Measurements from ENCODE around the gene AQP5.

AQP5 gene

GRCh38 chr12:49957570-49957967 is 4.1 kb upstream of the AQP5 start:
- DNase-seq (ENCODE audit: low read depth in 1 of 2, low spot score in 1 of 2), result no peak
- H3K27me3 ChIP-seq (ENCODE audit: insufficient read depth, poor library complexity, severe bottlenecking), result peaks cover 74% of the 10 kb centered on the region
- H3K4me3 ChIP-seq (replicated peaks; ENCODE audit: insufficient read depth, low read length), result no peak overlapping the region
- H3K27ac ChIP-seq (replicated peaks), result no peak overlapping the region
- TF ChIP-seq GABPA (IDR thresholded peaks at IDR 0.05; ENCODE audit: low read depth) (no peak), POLR2AphosphoS5 (IDR thresholded peaks at IDR 0.05; ENCODE audit: low read depth) (no peak), SPI1 (IDR thresholded peaks at IDR 0.05; ENCODE audit: borderline replicate concordance, low read depth) (no peak)
- TF ChIP-seq, protein P1, sequence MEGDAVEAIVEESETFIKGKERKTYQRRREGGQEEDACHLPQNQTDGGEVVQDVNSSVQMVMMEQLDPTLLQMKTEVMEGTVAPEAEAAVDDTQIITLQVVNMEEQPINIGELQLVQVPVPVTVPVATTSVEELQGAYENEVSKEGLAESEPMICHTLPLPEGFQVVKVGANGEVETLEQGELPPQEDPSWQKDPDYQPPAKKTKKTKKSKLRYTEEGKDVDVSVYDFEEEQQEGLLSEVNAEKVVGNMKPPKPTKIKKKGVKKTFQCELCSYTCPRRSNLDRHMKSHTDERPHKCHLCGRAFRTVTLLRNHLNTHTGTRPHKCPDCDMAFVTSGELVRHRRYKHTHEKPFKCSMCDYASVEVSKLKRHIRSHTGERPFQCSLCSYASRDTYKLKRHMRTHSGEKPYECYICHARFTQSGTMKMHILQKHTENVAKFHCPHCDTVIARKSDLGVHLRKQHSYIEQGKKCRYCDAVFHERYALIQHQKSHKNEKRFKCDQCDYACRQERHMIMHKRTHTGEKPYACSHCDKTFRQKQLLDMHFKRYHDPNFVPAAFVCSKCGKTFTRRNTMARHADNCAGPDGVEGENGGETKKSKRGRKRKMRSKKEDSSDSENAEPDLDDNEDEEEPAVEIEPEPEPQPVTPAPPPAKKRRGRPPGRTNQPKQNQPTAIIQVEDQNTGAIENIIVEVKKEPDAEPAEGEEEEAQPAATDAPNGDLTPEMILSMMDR (IDR thresholded peaks at IDR 0.05; ENCODE audit: insufficient read depth, low read length), result no peak
- TF ChIP-seq, protein P2, sequence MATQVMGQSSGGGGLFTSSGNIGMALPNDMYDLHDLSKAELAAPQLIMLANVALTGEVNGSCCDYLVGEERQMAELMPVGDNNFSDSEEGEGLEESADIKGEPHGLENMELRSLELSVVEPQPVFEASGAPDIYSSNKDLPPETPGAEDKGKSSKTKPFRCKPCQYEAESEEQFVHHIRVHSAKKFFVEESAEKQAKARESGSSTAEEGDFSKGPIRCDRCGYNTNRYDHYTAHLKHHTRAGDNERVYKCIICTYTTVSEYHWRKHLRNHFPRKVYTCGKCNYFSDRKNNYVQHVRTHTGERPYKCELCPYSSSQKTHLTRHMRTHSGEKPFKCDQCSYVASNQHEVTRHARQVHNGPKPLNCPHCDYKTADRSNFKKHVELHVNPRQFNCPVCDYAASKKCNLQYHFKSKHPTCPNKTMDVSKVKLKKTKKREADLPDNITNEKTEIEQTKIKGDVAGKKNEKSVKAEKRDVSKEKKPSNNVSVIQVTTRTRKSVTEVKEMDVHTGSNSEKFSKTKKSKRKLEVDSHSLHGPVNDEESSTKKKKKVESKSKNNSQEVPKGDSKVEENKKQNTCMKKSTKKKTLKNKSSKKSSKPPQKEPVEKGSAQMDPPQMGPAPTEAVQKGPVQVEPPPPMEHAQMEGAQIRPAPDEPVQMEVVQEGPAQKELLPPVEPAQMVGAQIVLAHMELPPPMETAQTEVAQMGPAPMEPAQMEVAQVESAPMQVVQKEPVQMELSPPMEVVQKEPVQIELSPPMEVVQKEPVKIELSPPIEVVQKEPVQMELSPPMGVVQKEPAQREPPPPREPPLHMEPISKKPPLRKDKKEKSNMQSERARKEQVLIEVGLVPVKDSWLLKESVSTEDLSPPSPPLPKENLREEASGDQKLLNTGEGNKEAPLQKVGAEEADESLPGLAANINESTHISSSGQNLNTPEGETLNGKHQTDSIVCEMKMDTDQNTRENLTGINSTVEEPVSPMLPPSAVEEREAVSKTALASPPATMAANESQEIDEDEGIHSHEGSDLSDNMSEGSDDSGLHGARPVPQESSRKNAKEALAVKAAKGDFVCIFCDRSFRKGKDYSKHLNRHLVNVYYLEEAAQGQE (IDR thresholded peaks at IDR 0.05; ENCODE audit: insufficient replicate concordance, low read depth), result no peak

DNA sequence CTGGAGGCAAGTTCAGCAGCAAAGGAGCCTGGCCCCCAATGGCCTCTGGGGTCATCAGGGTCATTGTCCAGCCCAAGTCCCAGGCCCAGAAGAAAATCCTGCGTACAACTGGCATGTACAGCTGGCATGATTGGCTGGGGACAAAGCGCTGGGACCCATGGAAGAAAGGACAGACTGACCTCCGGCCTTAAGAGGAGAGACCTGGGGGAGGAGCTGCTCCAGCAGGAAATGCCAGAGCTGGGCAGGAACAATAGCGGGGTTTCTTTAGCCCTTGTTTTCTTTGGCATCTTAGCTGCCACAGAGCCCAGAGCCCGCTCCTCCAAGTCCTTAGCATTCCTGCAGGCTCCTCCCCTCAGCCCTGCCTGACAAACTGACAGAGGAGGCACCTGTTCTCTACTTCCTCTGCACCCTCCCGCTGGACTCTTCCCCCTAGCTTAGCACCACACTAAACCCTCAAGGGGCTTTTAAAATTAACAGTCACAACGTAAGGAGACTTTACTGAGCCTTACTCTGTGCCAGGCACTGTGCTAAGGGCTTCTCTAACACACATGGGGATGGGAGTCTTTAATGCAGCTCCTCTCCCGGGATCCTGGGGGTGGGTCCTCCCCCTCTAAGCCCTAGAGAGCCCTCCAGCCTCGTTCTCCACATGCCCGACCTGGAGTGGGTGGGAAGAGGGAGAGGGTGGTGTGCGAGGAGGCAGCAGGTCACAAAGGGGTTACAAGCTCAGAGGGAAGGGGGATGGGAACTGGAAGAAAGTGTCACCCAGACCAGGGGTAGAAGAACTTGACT is 1.8 kb upstream of the AQP5 start:
- no peak overlapping the region for H3K27ac ChIP-seq (replicated peaks)
- H3K27me3 ChIP-seq (ENCODE audit: insufficient read depth, poor library complexity, severe bottlenecking), result peaks cover 71% of the 10 kb centered on the region
- no peak overlapping the region for H3K4me3 ChIP-seq (replicated peaks; ENCODE audit: insufficient read depth, low read length)
- DNase-seq (ENCODE audit: low read depth in 1 of 2, low spot score in 1 of 2), result peak in 1 of 2 experiments; percentile 22
- TF ChIP-seq GABPA (IDR thresholded peaks at IDR 0.05; ENCODE audit: low read depth) (no peak), POLR2AphosphoS5 (IDR thresholded peaks at IDR 0.05; ENCODE audit: low read depth) (no peak), SPI1 (IDR thresholded peaks at IDR 0.05; ENCODE audit: borderline replicate concordance, low read depth) (0 out of 2 replicates have a peak, but pooled peaks have one; percentile 6)
- TF ChIP-seq, protein P2 (IDR thresholded peaks at IDR 0.05; ENCODE audit: insufficient replicate concordance, low read depth), result no peak
- TF ChIP-seq, protein P1 (IDR thresholded peaks at IDR 0.05; ENCODE audit: insufficient read depth, low read length), result no peak

GRCh38 chr12:49960474-49961110 is 1.1 kb upstream of the AQP5 start:
- no peak for DNase-seq (ENCODE audit: low read depth in 1 of 2, low spot score in 1 of 2)
- H3K27me3 ChIP-seq (ENCODE audit: insufficient read depth, poor library complexity, severe bottlenecking), result peaks cover 66% of the 10 kb centered on the region
- H3K27ac ChIP-seq (replicated peaks), result no peak overlapping the region
- no peak overlapping the region for H3K4me3 ChIP-seq (replicated peaks; ENCODE audit: insufficient read depth, low read length)
- TF ChIP-seq POLR2AphosphoS5 (IDR thresholded peaks at IDR 0.05; ENCODE audit: low read depth), result no peak

DNA sequence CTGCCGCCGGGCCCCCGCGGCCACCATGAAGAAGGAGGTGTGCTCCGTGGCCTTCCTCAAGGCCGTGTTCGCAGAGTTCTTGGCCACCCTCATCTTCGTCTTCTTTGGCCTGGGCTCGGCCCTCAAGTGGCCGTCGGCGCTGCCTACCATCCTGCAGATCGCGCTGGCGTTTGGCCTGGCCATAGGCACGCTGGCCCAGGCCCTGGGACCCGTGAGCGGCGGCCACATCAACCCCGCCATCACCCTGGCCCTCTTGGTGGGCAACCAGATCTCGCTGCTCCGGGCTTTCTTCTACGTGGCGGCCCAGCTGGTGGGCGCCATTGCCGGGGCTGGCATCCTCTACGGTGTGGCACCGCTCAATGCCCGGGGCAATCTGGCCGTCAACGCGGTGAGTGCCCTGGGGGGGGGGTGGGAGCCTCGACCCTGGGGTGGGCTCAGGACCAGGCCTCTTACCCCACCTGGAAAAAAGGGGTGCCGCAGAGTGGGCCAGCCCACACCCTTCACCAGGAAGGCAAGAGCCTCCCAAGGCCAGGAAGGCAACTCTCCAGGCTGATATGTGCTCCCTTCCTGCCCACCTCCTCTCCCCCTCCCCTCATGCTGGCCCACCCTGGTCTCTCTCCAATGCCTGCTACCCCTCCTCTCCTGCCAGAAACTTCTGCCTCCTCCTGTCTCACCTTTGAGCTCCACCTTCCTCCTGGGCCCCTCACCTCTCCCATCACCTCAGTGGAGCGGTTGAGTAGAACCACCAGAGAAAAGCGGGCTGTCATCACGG is 507 bp downstream of the AQP5 start:
- no peak overlapping the region for H3K4me3 ChIP-seq (replicated peaks; ENCODE audit: insufficient read depth, low read length)
- peaks cover 56% of the 10 kb centered on the region for H3K27me3 ChIP-seq (ENCODE audit: insufficient read depth, poor library complexity, severe bottlenecking)
- DNase-seq (ENCODE audit: low read depth in 1 of 2, low spot score in 1 of 2), result no peak
- no peak for TF ChIP-seq GABPA (IDR thresholded peaks at IDR 0.05; ENCODE audit: low read depth)
- TF ChIP-seq, protein P1 (IDR thresholded peaks at IDR 0.05; ENCODE audit: insufficient read depth, low read length), result no peak
- no peak for TF ChIP-seq POLR2AphosphoS5 (IDR thresholded peaks at IDR 0.05; ENCODE audit: low read depth)
- TF ChIP-seq, protein P2 (IDR thresholded peaks at IDR 0.05; ENCODE audit: insufficient replicate concordance, low read depth), result no peak
- no peak for TF ChIP-seq SPI1 (IDR thresholded peaks at IDR 0.05; ENCODE audit: borderline replicate concordance, low read depth)
- no peak overlapping the region for H3K27ac ChIP-seq (replicated peaks)

Data from HL-60 (cell line).